Vagina (tissue), 2 donors: ENCODE data around the gene SGCA.

Experiments
- CTCF ChIP-seq, 3 experiments: fragments of 450-650 bp in 2 of 3; fragments of 200-600 bp in 1 of 3; sonication (generic) in 1 of 3; IDR thresholded peaks; one replicate each; pipeline ENCODE4 v1.5.1; 2017 to 2019; ENCODE audit warnings: antibody characterized with exemption in 3 of 3, mild to moderate bottlenecking in 2 of 3, moderate library complexity in 2 of 3
- POLR2A ChIP-seq, 2 donors: fragments of 450-650 bp; IDR thresholded peaks; one replicate each; pipeline ENCODE4 v1.6.1; 2017; ENCODE audit warnings: antibody characterized with exemption in 2 of 2, mild to moderate bottlenecking in 2 of 2, moderate library complexity in 2 of 2
- POLR2AphosphoS5 ChIP-seq, 2 donors: sonication (generic); formaldehyde crosslinking; IDR thresholded peaks; one replicate each; pipeline ENCODE4 v1.9.0; 2017; ENCODE audit warnings: antibody characterized with exemption in 2 of 2, mild to moderate bottlenecking in 2 of 2, low read depth in 1 of 2; ENCODE audit not compliant: insufficient read depth in 1 of 2

GRCh38 chr17:50165066-50165465 lies 739 bp upstream of the SGCA start:
- no peak for TF ChIP-seq POLR2A (IDR thresholded peaks at IDR 0.05)
- no peak for TF ChIP-seq POLR2AphosphoS5 (IDR thresholded peaks at IDR 0.05; ENCODE audit: insufficient read depth in 1 of 2, low read depth in 1 of 2)
- TF ChIP-seq CTCF (IDR thresholded peaks at IDR 0.05) = no peak
